Smooth muscle cell (in vitro differentiated cells): ENCODE results near the gene NNAT. TPM values are rescaled to one million over a fixed set of nuclear protein-coding genes. Genes with fewer than 3 reads are reported as not detected.
"Not testable (repeated sequence)": the region's sequence is repeated elsewhere in the genome, so short reads cannot be mapped to it uniquely, and the experiment has no call there.

Source experiments
- DNase-seq: peaks from one replicate; lab custom pipeline; 2025; ENCODE audit not compliant: unreplicated experiment; lab: John Stamatoyannopoulos, UW
- H2AFZ ChIP-seq: fragments of 200-600 bp; sonication (generic); 2 replicates; pipeline ENCODE4 v1.6.0; 2016; ENCODE audit warnings: antibody characterized with exemption, low read depth, mild to moderate bottlenecking
- H3F3A ChIP-seq: fragments of 200-600 bp; sonication (generic); 2 replicates; pipeline ENCODE4 v1.6.0; 2017; ENCODE audit warnings: antibody characterized with exemption, low read depth
- H3K27ac ChIP-seq: fragments of 200-600 bp; sonication (generic); 2 replicates; pipeline ENCODE4 v1.5.1; 2016; ENCODE audit warnings: low read depth, mild to moderate bottlenecking
- H3K27me3 ChIP-seq: fragments of 200-600 bp; sonication (generic); 2 replicates; pipeline ENCODE4 v1.6.1; 2016; ENCODE audit warnings: low read depth, mild to moderate bottlenecking
- H3K36me3 ChIP-seq: fragments of 200-600 bp; sonication (generic); 2 replicates; pipeline ENCODE4 v1.5.1; 2016; ENCODE audit warnings: low read depth
- H3K4me1 ChIP-seq: fragments of 200-600 bp; sonication (generic); 2 replicates; pipeline ENCODE4 v1.5.1; 2016; ENCODE audit warnings: low read depth
- H3K4me2 ChIP-seq: fragments of 200-600 bp; sonication (generic); 2 replicates; pipeline ENCODE4 v1.6.0; 2016; ENCODE audit warnings: mild to moderate bottlenecking
- H3K4me3 ChIP-seq: fragments of 200-600 bp; sonication (generic); 2 replicates; pipeline ENCODE4 v1.5.1; 2016; ENCODE audit warnings: mild to moderate bottlenecking
- H3K79me2 ChIP-seq: fragments of 200-600 bp; sonication (generic); 2 replicates; pipeline ENCODE4 v1.6.0; 2016; ENCODE audit warnings: low read depth, mild to moderate bottlenecking
- H3K9ac ChIP-seq: fragments of 200-600 bp; sonication (generic); 2 replicates; pipeline ENCODE4 v1.6.0; 2016; ENCODE audit warnings: low read depth
- H3K9me3 ChIP-seq: fragments of 200-600 bp; sonication (generic); replicated peaks from 2 replicates; pipeline ENCODE4 v1.5.1; 2016; ENCODE audit warnings: low read depth
- H4K20me1 ChIP-seq: fragments of 200-600 bp; sonication (generic); 2 replicates; pipeline ENCODE4 v1.6.0; 2016; ENCODE audit warnings: low read depth
- WGBS: methylation state at CpG from one replicate; pipeline ENCODE4 v1.1.7; 2016; ENCODE audit warnings: low lambda C conversion rate; 5-methylcytosine and 5-hydroxymethylcytosine counted together
- polyA plus RNA-seq: library from polyadenylated mRNA; unstranded; fragments of >200 nt; fragmentation: Nextera tagmentation; extraction: Ambion mirVana; gene quantifications from 2 replicates; pipeline ENCODE4 v1.2.1, GENCODE V29; 2016
- total RNA-seq: library from RNA; depleted of rRNA; stranded (reverse); fragments of >200 nt; gene quantifications from 2 replicates; pipeline ENCODE4 v1.2.3, GENCODE V29; 2014
- TF ChIP-seq, protein P1 (sequence below): fragments of 200-600 bp; sonication (generic); IDR thresholded peaks from 2 replicates; pipeline ENCODE4 v1.5.1; 2017; ENCODE audit warnings: borderline replicate concordance, mild to moderate bottlenecking, antibody characterized with exemption; ENCODE audit not compliant: insufficient read depth, poor library complexity, severe bottlenecking

Gene NNAT
- total and polyA plus RNA-seq, 2 experiments from 2014 or later: 0.35 TPM; not detected in 1

DNA sequence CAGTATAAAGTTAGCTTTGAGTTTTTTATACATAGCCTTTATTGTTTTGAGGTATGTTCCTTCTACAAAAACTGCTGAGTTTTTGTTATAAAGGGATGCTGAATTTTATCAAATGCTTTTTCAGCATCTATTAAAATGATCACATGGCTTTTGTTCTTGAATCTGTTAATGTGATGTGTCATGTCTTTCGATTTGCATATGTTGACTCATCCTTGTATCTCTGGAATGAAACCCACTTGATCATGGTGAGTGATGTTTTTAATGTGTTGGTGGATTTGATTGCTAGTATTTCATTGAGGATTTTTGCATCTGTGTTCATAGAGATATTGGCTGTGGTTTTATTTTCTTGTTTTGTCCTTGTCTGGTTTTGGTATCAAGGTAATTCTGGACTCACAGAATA lies 31.4 kb downstream of the NNAT start:
- no peak overlapping the region for H3K4me3 ChIP-seq
- no peak overlapping the region for H3K27ac ChIP-seq
- no peaks in the 10 kb centered on the region for H3K36me3 ChIP-seq
- H3K4me1 ChIP-seq: no peaks in the 10 kb centered on the region
- H2AFZ ChIP-seq: no peak overlapping the region
- DNase-seq: no peak
- no peaks in the 10 kb centered on the region for H3K9me3 ChIP-seq
- no peaks in the 10 kb centered on the region for H4K20me1 ChIP-seq
- H3K79me2 ChIP-seq: no peaks in the 10 kb centered on the region
- H3K4me2 ChIP-seq: no peak overlapping the region
- WGBS: 75% methylated on average over 1 of the region's 1 CpG
- H3K9ac ChIP-seq: no peak overlapping the region
- H3F3A ChIP-seq: no peaks in the 10 kb centered on the region
- TF ChIP-seq, protein P1, sequence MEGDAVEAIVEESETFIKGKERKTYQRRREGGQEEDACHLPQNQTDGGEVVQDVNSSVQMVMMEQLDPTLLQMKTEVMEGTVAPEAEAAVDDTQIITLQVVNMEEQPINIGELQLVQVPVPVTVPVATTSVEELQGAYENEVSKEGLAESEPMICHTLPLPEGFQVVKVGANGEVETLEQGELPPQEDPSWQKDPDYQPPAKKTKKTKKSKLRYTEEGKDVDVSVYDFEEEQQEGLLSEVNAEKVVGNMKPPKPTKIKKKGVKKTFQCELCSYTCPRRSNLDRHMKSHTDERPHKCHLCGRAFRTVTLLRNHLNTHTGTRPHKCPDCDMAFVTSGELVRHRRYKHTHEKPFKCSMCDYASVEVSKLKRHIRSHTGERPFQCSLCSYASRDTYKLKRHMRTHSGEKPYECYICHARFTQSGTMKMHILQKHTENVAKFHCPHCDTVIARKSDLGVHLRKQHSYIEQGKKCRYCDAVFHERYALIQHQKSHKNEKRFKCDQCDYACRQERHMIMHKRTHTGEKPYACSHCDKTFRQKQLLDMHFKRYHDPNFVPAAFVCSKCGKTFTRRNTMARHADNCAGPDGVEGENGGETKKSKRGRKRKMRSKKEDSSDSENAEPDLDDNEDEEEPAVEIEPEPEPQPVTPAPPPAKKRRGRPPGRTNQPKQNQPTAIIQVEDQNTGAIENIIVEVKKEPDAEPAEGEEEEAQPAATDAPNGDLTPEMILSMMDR: no peak
- no peaks in the 10 kb centered on the region for H3K27me3 ChIP-seq

DNA sequence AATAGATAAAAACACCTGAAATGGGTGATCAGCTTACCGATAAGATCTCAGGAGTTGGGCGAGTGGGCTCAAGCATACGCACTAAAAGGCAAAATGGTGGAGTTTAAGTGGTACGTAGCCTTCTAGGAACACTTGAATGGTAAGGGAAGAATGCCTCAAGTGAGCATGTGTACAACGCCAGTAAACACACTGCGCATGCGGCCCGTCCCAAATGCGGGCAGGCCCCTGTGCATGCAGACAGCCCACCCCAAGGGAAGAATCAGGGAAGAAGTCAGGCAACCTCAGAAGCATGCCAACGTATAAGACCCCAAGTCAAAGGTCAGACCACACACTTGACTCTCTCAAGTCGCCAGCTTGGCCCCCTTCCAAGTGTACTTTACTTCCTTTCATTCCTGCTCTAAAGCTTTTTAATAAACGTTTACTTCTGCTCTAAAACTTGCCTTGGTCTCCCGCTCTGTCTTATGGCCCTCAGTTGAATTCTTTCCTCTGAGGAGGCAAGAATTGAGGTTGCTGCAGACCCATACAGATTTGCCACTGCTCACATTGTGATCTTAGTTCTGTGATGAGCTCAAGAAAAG lies 33.8 kb downstream of the NNAT start:
- not testable (repeated sequence) for H3K9ac ChIP-seq, H3F3A ChIP-seq, DNase-seq, H4K20me1 ChIP-seq, H3K9me3 ChIP-seq, H3K27me3 ChIP-seq, H3K4me2 ChIP-seq, H3K36me3 ChIP-seq, H2AFZ ChIP-seq, H3K27ac ChIP-seq, H3K79me2 ChIP-seq, H3K4me1 ChIP-seq, H3K4me3 ChIP-seq
- 84% methylated on average over 13 of the region's 13 CpGs for WGBS

DNA sequence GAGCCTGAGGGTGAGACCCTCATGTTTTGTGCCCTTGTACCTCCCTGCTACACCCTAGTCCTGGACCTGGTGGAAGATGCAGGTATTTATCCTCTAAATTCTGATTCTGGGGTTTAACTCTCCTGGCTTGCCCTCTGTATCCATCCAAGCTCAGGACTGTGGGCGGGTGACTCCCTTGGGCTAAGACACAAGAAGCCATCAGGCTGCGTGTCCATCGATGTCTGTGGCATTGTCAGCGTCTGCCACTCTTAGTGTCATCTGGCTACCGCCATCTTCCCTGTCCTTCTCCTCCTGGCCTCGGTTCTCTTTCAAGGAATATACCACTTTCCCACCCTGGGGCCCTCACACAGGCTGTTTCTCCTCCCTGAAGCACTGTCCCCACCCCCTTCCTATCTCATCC lies 35.5 kb downstream of the NNAT start:
- Histone ChIP-seq H3K27me3 (no peaks in the 10 kb centered on the region), H3K9me3 (no peaks in the 10 kb centered on the region), H3K79me2 (no peaks in the 10 kb centered on the region), H2AFZ (no peak overlapping the region), H3K4me2 (no peak overlapping the region), H3K27ac (no peak overlapping the region), H3K36me3 (no peaks in the 10 kb centered on the region), H3K9ac (no peak overlapping the region), H3F3A (no peaks in the 10 kb centered on the region), H3K4me3 (no peak overlapping the region), H3K4me1 (no peaks in the 10 kb centered on the region), H4K20me1 (no peaks in the 10 kb centered on the region)
- DNase-seq: no peak
- 86% methylated on average over 6 of the region's 6 CpGs for WGBS
- TF ChIP-seq, protein P1: no peak

DNA sequence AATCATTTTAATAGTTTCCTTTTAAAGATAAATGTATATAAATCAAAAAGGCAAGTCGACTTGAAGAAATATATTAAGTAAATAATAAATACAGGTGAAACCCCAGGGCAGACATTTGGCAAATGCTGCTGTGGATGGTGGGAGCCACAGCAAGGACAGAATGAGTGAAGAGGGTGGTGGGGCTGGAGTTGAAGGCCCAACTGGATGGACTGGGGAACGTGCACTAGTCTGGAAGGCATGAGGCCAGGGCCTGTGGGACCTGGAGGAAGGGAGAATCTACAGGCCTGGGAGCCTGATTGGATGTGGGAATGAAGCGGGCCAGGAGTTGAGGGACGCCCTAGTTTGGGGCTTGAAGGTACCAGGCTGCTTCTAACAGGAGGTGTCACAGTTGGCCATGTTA lies 37.3 kb downstream of the NNAT start:
- Histone ChIP-seq H2AFZ (no peak overlapping the region), H3K27ac (no peak overlapping the region), H3K9me3 (no peaks in the 10 kb centered on the region), H3F3A (no peaks in the 10 kb centered on the region), H3K4me1 (no peaks in the 10 kb centered on the region), H3K9ac (no peak overlapping the region), H3K4me3 (no peak overlapping the region), H4K20me1 (no peaks in the 10 kb centered on the region), H3K4me2 (no peak overlapping the region), H3K27me3 (no peaks in the 10 kb centered on the region), H3K36me3 (no peaks in the 10 kb centered on the region), H3K79me2 (no peaks in the 10 kb centered on the region)
- no peak for DNase-seq
- TF ChIP-seq, protein P1: no peak
- 95% methylated on average over 4 of the region's 4 CpGs for WGBS
